ENCODE results near the gene AJUBA.
A peak's percentile ranks its signal among the peaks of the same experiment; 100 is the strongest.

Gene AJUBA

GRCh38 chr14:22986508-22987054 lies 4.2 kb upstream of the AJUBA start:
- no peak overlapping the region for H3K27ac Mint-ChIP-seq
- peak; percentile 90 for TF ChIP-seq CTCF (IDR thresholded peaks at IDR 0.05)
- peaks cover 27% of the 10 kb centered on the region for H3K36me3 Mint-ChIP-seq (ENCODE audit: low read depth)
- H3K9me3 Mint-ChIP-seq = no peaks in the 10 kb centered on the region
- no peak overlapping the region for H3K4me3 Mint-ChIP-seq
- peaks cover 2% of the 10 kb centered on the region for H3K27me3 Mint-ChIP-seq (ENCODE audit: low read depth, poor library complexity)
- peak; percentile 94 for DNase-seq
- peaks cover 36% of the 10 kb centered on the region for H3K4me1 Mint-ChIP-seq

GRCh38 chr14:22985894-22986507 lies 3.6 kb upstream of the AJUBA start:
- TF ChIP-seq CTCF (IDR thresholded peaks at IDR 0.05) = no peak
- Mint-ChIP-seq H3K36me3 (ENCODE audit: low read depth) (peaks cover 27% of the 10 kb centered on the region), H3K27me3 (ENCODE audit: low read depth, poor library complexity) (no peaks in the 10 kb centered on the region), H3K4me3 (no peak overlapping the region), H3K9me3 (no peaks in the 10 kb centered on the region), H3K27ac (peak overlapping the region; percentile 81), H3K4me1 (peaks cover 36% of the 10 kb centered on the region)
- DNase-seq = no peak

- Mint-ChIP-seq H3K4me3 (peak overlapping the region; percentile 37), H3K9me3 (no peaks in the 10 kb centered on the region), H3K27ac (no peak overlapping the region), H3K27me3 (ENCODE audit: low read depth, poor library complexity) (no peaks in the 10 kb centered on the region), H3K4me1 (peaks cover 34% of the 10 kb centered on the region), H3K36me3 (ENCODE audit: low read depth) (peaks cover 19% of the 10 kb centered on the region)
- DNase-seq = no peak
- no peak for TF ChIP-seq CTCF (IDR thresholded peaks at IDR 0.05)
These were observed 2.8 kb upstream of the AJUBA start for GRCh38 chr14:22984959-22985658.

- no peaks in the 10 kb centered on the region for H3K27me3 Mint-ChIP-seq (ENCODE audit: low read depth, poor library complexity)
- H3K4me1 Mint-ChIP-seq = peaks cover 57% of the 10 kb centered on the region
- peaks cover 14% of the 10 kb centered on the region for H3K36me3 Mint-ChIP-seq (ENCODE audit: low read depth)
- H3K9me3 Mint-ChIP-seq = no peaks in the 10 kb centered on the region
- TF ChIP-seq CTCF (IDR thresholded peaks at IDR 0.05) = no peak
- no peak overlapping the region for H3K4me3 Mint-ChIP-seq
- no peak for DNase-seq
- H3K27ac Mint-ChIP-seq = no peak overlapping the region
These were observed 375 bp downstream of the AJUBA start for GRCh38 chr14:22981876-22982476.

GRCh38 chr14:22981090-22981875 lies 1.1 kb downstream of the AJUBA start:
- Mint-ChIP-seq H3K4me1 (peaks cover 62% of the 10 kb centered on the region), H3K27ac (no peak overlapping the region), H3K27me3 (ENCODE audit: low read depth, poor library complexity) (no peaks in the 10 kb centered on the region), H3K36me3 (ENCODE audit: low read depth) (peaks cover 21% of the 10 kb centered on the region), H3K4me3 (no peak overlapping the region), H3K9me3 (no peaks in the 10 kb centered on the region)
- DNase-seq = peak; percentile 45
- TF ChIP-seq CTCF (IDR thresholded peaks at IDR 0.05) = no peak
